Mesenchymal stem cell (in vitro differentiated cells and primary cell): ENCODE data around the gene C1QTNF9.
"Not testable (repeated sequence)": the region's sequence is repeated elsewhere in the genome, so short reads cannot be mapped to it uniquely, and the experiment has no call there.

Source experiments
- DNase-seq: peaks from one replicate; pipeline ENCODE4 v3.0.0-alpha.2; 2013
- H2AFZ ChIP-seq: one replicate; pipeline ENCODE4 v1.6.1; 2013; ENCODE audit warnings: low read depth, mild to moderate bottlenecking, control low read depth, inconsistent platforms, low read length, moderate library complexity
- H2AK5ac ChIP-seq: 2 replicates; pipeline ENCODE4 v1.6.1; 2013; ENCODE audit warnings: low read length, moderate library complexity, mild to moderate bottlenecking, inconsistent platforms; ENCODE audit not compliant: severe bottlenecking
- H2BK120ac ChIP-seq: one replicate; pipeline ENCODE4 v1.6.1; 2013; ENCODE audit warnings: low read depth, mild to moderate bottlenecking, inconsistent platforms, low read length, moderate library complexity
- H2BK12ac ChIP-seq, 2 experiments: one replicate each; pipeline ENCODE4 v1.6.1; 2013; ENCODE audit warnings: inconsistent platforms in 2 of 2, low read length in 2 of 2, mild to moderate bottlenecking in 2 of 2, moderate library complexity in 2 of 2, control low read depth in 1 of 2
- H2BK15ac ChIP-seq: one replicate; pipeline ENCODE4 v1.6.1; 2013; ENCODE audit warnings: mild to moderate bottlenecking, low read depth, inconsistent platforms; ENCODE audit not compliant: poor library complexity, severe bottlenecking
- H2BK5ac ChIP-seq: 2 replicates; pipeline ENCODE4 v1.6.1; 2013; ENCODE audit warnings: low read depth, mild to moderate bottlenecking, low read length, control low read depth, inconsistent platforms; ENCODE audit not compliant: poor library complexity, severe bottlenecking
- H3K14ac ChIP-seq, 2 experiments: one replicate each; pipeline ENCODE4 v1.6.1; 2013; ENCODE audit warnings: inconsistent platforms in 2 of 2, low read length in 2 of 2, control low read depth in 1 of 2, mild to moderate bottlenecking in 1 of 2, moderate library complexity in 1 of 2
- H3K18ac ChIP-seq, 2 experiments: one replicate each; pipeline ENCODE4 v1.6.1; 2013; ENCODE audit warnings: inconsistent platforms in 2 of 2, low read length in 2 of 2, control low read depth in 1 of 2, low read depth in 1 of 2, mild to moderate bottlenecking in 1 of 2
- H3K23ac ChIP-seq, 2 experiments: one replicate each; pipeline ENCODE4 v1.6.1; 2013; ENCODE audit warnings: inconsistent platforms in 2 of 2, low read length in 2 of 2, mild to moderate bottlenecking in 2 of 2, moderate library complexity in 2 of 2, control low read depth in 1 of 2
- H3K27ac ChIP-seq: 2 replicates; pipeline ENCODE4 v1.5.1; 2013; ENCODE audit warnings: mild to moderate bottlenecking, moderate library complexity, low read length, control low read depth, inconsistent platforms; ENCODE audit not compliant: poor library complexity, severe bottlenecking
- H3K27me3 ChIP-seq, 2 experiments: 2 replicates each; pipeline versions ENCODE4 v1.6.1 to v1.7.0; 2013; ENCODE audit warnings: low read length in 2 of 2, mild to moderate bottlenecking in 2 of 2, moderate library complexity in 2 of 2, control low read depth in 1 of 2, inconsistent platforms in 1 of 2; ENCODE audit not compliant: control insufficient read depth in 1 of 2, insufficient read depth in 1 of 2
- H3K36me3 ChIP-seq, 2 experiments: 2 replicates each; pipeline versions ENCODE4 v1.6.1 to v1.7.0; 2013; ENCODE audit warnings: low read length in 2 of 2, control low read depth in 1 of 2, inconsistent platforms in 1 of 2, low read depth in 1 of 2, mild to moderate bottlenecking in 1 of 2; ENCODE audit not compliant: insufficient read depth in 2 of 2, control insufficient read depth in 1 of 2
- H3K4ac ChIP-seq, 2 experiments: one replicate each; pipeline ENCODE4 v1.6.1; 2013; ENCODE audit warnings: inconsistent platforms in 2 of 2, low read length in 2 of 2, mild to moderate bottlenecking in 2 of 2, moderate library complexity in 2 of 2, control low read depth in 1 of 2, low read depth in 1 of 2
- H3K4me1 ChIP-seq: 2 replicates; pipeline ENCODE4 v1.6.1; 2013; ENCODE audit warnings: low read depth, low read length, control low read depth; ENCODE audit not compliant: control insufficient read depth, insufficient read depth
- H3K4me2 ChIP-seq: 2 replicates; pipeline ENCODE4 v1.6.1; 2013; ENCODE audit warnings: low read length, mild to moderate bottlenecking, inconsistent platforms; ENCODE audit not compliant: poor library complexity, severe bottlenecking
- H3K4me3 ChIP-seq, 2 experiments: 2 replicates each; pipeline versions ENCODE4 v1.5.1 to v1.7.0; 2013; ENCODE audit warnings: low read length in 2 of 2, mild to moderate bottlenecking in 2 of 2, control low read depth in 1 of 2, low read depth in 1 of 2; ENCODE audit not compliant: insufficient read depth in 1 of 2
- H3K79me1 ChIP-seq: replicated peaks from 2 replicates; pipeline ENCODE4 v1.6.1; 2013; ENCODE audit warnings: mild to moderate bottlenecking, control low read depth, low read length, inconsistent platforms; ENCODE audit not compliant: poor library complexity, severe bottlenecking
- H3K9ac ChIP-seq: 2 replicates; pipeline ENCODE4 v1.7.0; 2013; ENCODE audit warnings: mild to moderate bottlenecking, low read length, moderate library complexity
- H3K9me3 ChIP-seq: 2 replicates; pipeline ENCODE4 v1.7.0; 2013; ENCODE audit warnings: mild to moderate bottlenecking, low read length; ENCODE audit not compliant: control insufficient read depth
- H4K8ac ChIP-seq: one replicate; pipeline ENCODE4 v1.6.1; 2013; ENCODE audit warnings: inconsistent platforms, mild to moderate bottlenecking, low read length, moderate library complexity
- H4K91ac ChIP-seq: one replicate; pipeline ENCODE4 v1.6.1; 2013; ENCODE audit warnings: mild to moderate bottlenecking, low read length, inconsistent platforms
- WGBS: methylation state at CpG from one replicate; pipeline ENCODE4 v1.1.7; 2013; ENCODE audit warnings: mixed read lengths; 5-methylcytosine and 5-hydroxymethylcytosine counted together

Gene C1QTNF9

GRCh38 chr13:24308488-24309020 is 826 bp upstream of the C1QTNF9 start:
- no peak overlapping the region for H2AK5ac ChIP-seq
- H2BK120ac ChIP-seq = no peak overlapping the region
- H3K4me3 ChIP-seq = no peak overlapping the region
- H3K9me3 ChIP-seq = no peaks in the 10 kb centered on the region
- no peak overlapping the region for H3K23ac ChIP-seq
- H3K9ac ChIP-seq = no peak overlapping the region
- no peak overlapping the region for H4K8ac ChIP-seq
- no peak overlapping the region for H3K4me2 ChIP-seq
- H3K27me3 ChIP-seq = peaks cover 0 to 3% of the 10 kb centered on the region in 2 experiments
- DNase-seq = no peak
- H3K4me1 ChIP-seq = peaks cover 3% of the 10 kb centered on the region
- peaks cover 7 to 11% of the 10 kb centered on the region in 2 experiments for H3K36me3 ChIP-seq
- H4K91ac ChIP-seq = no peak overlapping the region
- no peaks in the 10 kb centered on the region for H3K79me1 ChIP-seq
- 95% methylated on average over 34 of the region's 37 CpGs for WGBS
- no peak overlapping the region for H3K18ac ChIP-seq
- H2AFZ ChIP-seq = no peak overlapping the region
- H2BK15ac ChIP-seq = no peak overlapping the region
- H2BK12ac ChIP-seq = no peak overlapping the region
- H3K14ac ChIP-seq = no peak overlapping the region
- H3K27ac ChIP-seq = no peak overlapping the region
- no peak overlapping the region for H3K4ac ChIP-seq
- H2BK5ac ChIP-seq = no peak overlapping the region

GRCh38 chr13:24313439-24313838 is 4.1 kb downstream of the C1QTNF9 start:
- Histone ChIP-seq H3K4me2 (no peak overlapping the region), H3K27me3 (peaks cover 4 to 15% of the 10 kb centered on the region in 2 experiments), H2AFZ (no peak overlapping the region), H3K9ac (no peak overlapping the region), H2AK5ac (no peak overlapping the region), H4K91ac (no peak overlapping the region), H3K9me3 (no peaks in the 10 kb centered on the region), H3K4me3 (no peak overlapping the region), H3K23ac (no peak overlapping the region), H3K14ac (no peak overlapping the region), H3K4ac (no peak overlapping the region), H3K36me3 (no peaks in the 10 kb centered on the region), H4K8ac (no peak overlapping the region), H3K4me1 (no peaks in the 10 kb centered on the region), H2BK120ac (no peak overlapping the region), H2BK12ac (no peak overlapping the region), H2BK5ac (no peak overlapping the region), H3K79me1 (no peaks in the 10 kb centered on the region), H3K27ac (no peak overlapping the region), H3K18ac (no peak overlapping the region), H2BK15ac (no peak overlapping the region)
- no peak for DNase-seq
- 79% methylated on average over 3 of the region's 5 CpGs for WGBS

GRCh38 chr13:24317835-24318234 is 8.5 kb downstream of the C1QTNF9 start:
- H2AK5ac ChIP-seq, H4K8ac ChIP-seq, H3K4ac ChIP-seq, H2BK12ac ChIP-seq, H3K23ac ChIP-seq, H3K14ac ChIP-seq, H3K9ac ChIP-seq, H3K4me3 ChIP-seq, DNase-seq, H3K79me1 ChIP-seq, H2AFZ ChIP-seq, H3K9me3 ChIP-seq, H3K18ac ChIP-seq, H2BK5ac ChIP-seq, H3K36me3 ChIP-seq, H3K4me2 ChIP-seq, H3K4me1 ChIP-seq, H4K91ac ChIP-seq, H3K27ac ChIP-seq, H2BK15ac ChIP-seq, H2BK120ac ChIP-seq: not testable (repeated sequence)
- H3K27me3 ChIP-seq = peaks cover 4 to 12% of the 10 kb centered on the region in 2 experiments
- WGBS = 86% methylated on average over 6 of the region's 10 CpGs

GRCh38 chr13:24318878-24319277 is 9.5 kb downstream of the C1QTNF9 start:
- not testable (repeated sequence) for H2BK15ac ChIP-seq, H3K79me1 ChIP-seq, H3K18ac ChIP-seq, H2AFZ ChIP-seq, H3K36me3 ChIP-seq, H4K8ac ChIP-seq, H3K4me2 ChIP-seq, H2BK12ac ChIP-seq, H3K14ac ChIP-seq, H3K27ac ChIP-seq, H3K4ac ChIP-seq, H2BK5ac ChIP-seq, H4K91ac ChIP-seq, H2BK120ac ChIP-seq, DNase-seq, H3K9ac ChIP-seq, H3K4me1 ChIP-seq, H3K23ac ChIP-seq, H3K4me3 ChIP-seq, H3K9me3 ChIP-seq, H2AK5ac ChIP-seq
- no CpG with 5 or more reads among the region's 4 CpGs for WGBS
- peaks cover 4 to 12% of the 10 kb centered on the region in 2 experiments for H3K27me3 ChIP-seq
